ENCODE data around the gene IQSEC3.

- TF ChIP-seq CTCF (conservative IDR thresholded peaks at IDR 0.05; ENCODE audit: low read length), result no peak
- no peak for TF ChIP-seq EZH2phosphoT487 (IDR thresholded peaks at IDR 0.05; ENCODE audit: borderline replicate concordance, low read depth, low read length)
These were observed 136.5 kb downstream of the IQSEC3 start for GRCh38 chr12:203074-203461.

Data from OCI-LY7 (cell line).